PC-9 (cell line): ENCODE results near the gene USP49. TPM values are rescaled to one million over a fixed set of nuclear protein-coding genes. Genes with fewer than 3 reads are reported as not detected.

ENCODE experiments used
- BruUV-seq: library from RNA; stranded (reverse); fragments of 400-500 nt; replicated peaks from 2 replicates; lab custom pipeline; 2021; lab: Mats Ljungman, UMichigan
- CTCF ChIA-PET: fragments of 300-600 bp; sonication (Branson Sonifier 250); formaldehyde crosslinking; loops from one replicate; lab custom pipeline; 2022; ENCODE audit warnings: antibody characterized with exemption; lab: Charles Lee
- POLR2A ChIA-PET: fragments of 300-600 bp; sonication (Branson Sonifier 250); formaldehyde crosslinking; loops from one replicate; lab custom pipeline; 2022; ENCODE audit warnings: antibody characterized with exemption; ENCODE audit not compliant: unreplicated experiment; lab: Charles Lee
- DNase-seq, 2 experiments: peaks; one replicate each; pipeline versions ENCODE4 v3.0.0 to v3.0.0-alpha.2; 2015 to 2022; ENCODE audit warnings: mixed read lengths in 1 of 2
- H2AFZ ChIP-seq: fragments of 200-600 bp; sonication (generic); 2 replicates; pipeline ENCODE4 v1.8.1; 2017; ENCODE audit warnings: antibody characterized with exemption
- H3F3A ChIP-seq: fragments of 200-600 bp; sonication (generic); 2 replicates; pipeline ENCODE4 v1.8.1; 2017; ENCODE audit warnings: antibody characterized with exemption, mild to moderate bottlenecking, low read depth; ENCODE audit not compliant: insufficient read depth
- H3K27ac ChIP-seq: fragments of 200-600 bp; sonication (generic); 2 replicates; pipeline ENCODE4 v1.6.1; 2016; ENCODE audit warnings: mixed run types
- H3K27me3 ChIP-seq: fragments of 200-600 bp; sonication (generic); 2 replicates; pipeline ENCODE4 v1.6.1; 2016; ENCODE audit warnings: low read depth, mixed run types; ENCODE audit not compliant: insufficient read depth
- H3K36me3 ChIP-seq: fragments of 200-600 bp; sonication (generic); 2 replicates; pipeline ENCODE4 v1.6.1; 2016; ENCODE audit warnings: low read depth, mixed run types
- H3K4me1 ChIP-seq: fragments of 200-600 bp; sonication (generic); replicated peaks from 2 replicates; pipeline ENCODE4 v1.6.1; 2016; ENCODE audit warnings: mixed run types; ENCODE audit not compliant: insufficient read depth
- H3K4me2 ChIP-seq: fragments of 200-600 bp; sonication (generic); 2 replicates; pipeline ENCODE4 v1.6.1; 2017; ENCODE audit warnings: mixed run types
- H3K4me3 ChIP-seq: fragments of 200-600 bp; sonication (generic); 2 replicates; pipeline ENCODE4 v1.6.1; 2016; ENCODE audit warnings: mixed run types
- H3K79me2 ChIP-seq: fragments of 200-600 bp; sonication (generic); 2 replicates; pipeline ENCODE4 v1.6.1; 2017; ENCODE audit warnings: low read depth, mixed run types
- H3K9me2 ChIP-seq: fragments of 200-600 bp; sonication (generic); 2 replicates; pipeline ENCODE4 v1.8.1; 2017; ENCODE audit warnings: mild to moderate bottlenecking; ENCODE audit not compliant: insufficient read depth
- H3K9me3 ChIP-seq: fragments of 200-600 bp; sonication (generic); 2 replicates; pipeline ENCODE4 v1.8.1; 2016; ENCODE audit warnings: low read depth; ENCODE audit not compliant: insufficient read depth
- H4K20me1 ChIP-seq: fragments of 200-600 bp; sonication (generic); 2 replicates; pipeline ENCODE4 v1.8.1; 2017; ENCODE audit not compliant: insufficient read depth
- EZH2 ChIP-seq: fragments of 200-600 bp; sonication (generic); IDR thresholded peaks from 2 replicates; pipeline ENCODE4 v1.8.0; 2017; ENCODE audit warnings: antibody characterized with exemption, low read depth
- intact Hi-C: fragments of 100-400 bp; cut with micrococcal nuclease; formaldehyde crosslinking; loops from one replicate; pipeline ENCODE4 v1.10.0; 2022; ENCODE audit not compliant: unreplicated experiment
- total RNA-seq: library from RNA; stranded (reverse); gene quantifications from 2 replicates; pipeline ENCODE4 v1.2.3, GENCODE V29; 2021
- TF ChIP-seq, protein P1 (sequence below): fragments of 200-600 bp; sonication (generic); conservative IDR thresholded peaks from 2 replicates; pipeline ENCODE4 v1.6.1; 2017; ENCODE audit warnings: mixed run types, antibody characterized with exemption, mild to moderate bottlenecking, moderate library complexity

USP49 gene
- total RNA-seq, 1 experiment from 2014 or later = 10.9 TPM

DNA sequence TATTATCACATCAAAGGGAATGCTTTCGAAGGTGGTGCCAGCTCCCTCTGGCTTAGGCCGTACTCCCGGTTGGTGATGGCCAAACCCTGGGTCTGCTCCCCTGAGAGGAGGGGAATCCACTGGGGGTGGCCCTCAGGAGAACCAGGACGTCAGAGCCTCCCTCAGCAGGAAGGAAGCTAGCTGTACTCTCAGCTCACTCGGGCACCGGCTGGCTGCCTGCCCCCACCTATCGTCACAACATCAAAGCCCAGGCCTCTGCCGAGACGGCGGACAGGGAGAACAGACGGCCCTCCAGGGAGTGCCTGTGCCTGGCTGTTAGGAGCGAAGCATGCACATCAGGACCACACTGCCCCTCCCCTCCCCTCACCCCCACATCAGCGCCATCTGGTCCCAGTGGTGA is 138.8 kb downstream of the USP49 start:
- CTCF ChIA-PET = no interaction called here
- Histone ChIP-seq H3K9me3 (no peaks in the 10 kb centered on the region), H3K9me2 (no peaks in the 10 kb centered on the region), H3K4me2 (no peak overlapping the region), H4K20me1 (no peaks in the 10 kb centered on the region), H2AFZ (no peak overlapping the region), H3K4me3 (no peak overlapping the region), H3K4me1 (peaks cover 14% of the 10 kb centered on the region; the same call in 1 of the 2 replicates), H3K27ac (no peak overlapping the region), H3K27me3 (no peaks in the 10 kb centered on the region), H3F3A (0 out of 2 replicates have a peak, but pooled peaks cover 4% of the 10 kb centered on the region), H3K36me3 (no peaks in the 10 kb centered on the region), H3K79me2 (no peaks in the 10 kb centered on the region)
- intact Hi-C loops = no loop called here
- TF ChIP-seq EZH2 = no peak
- TF ChIP-seq, protein P1, sequence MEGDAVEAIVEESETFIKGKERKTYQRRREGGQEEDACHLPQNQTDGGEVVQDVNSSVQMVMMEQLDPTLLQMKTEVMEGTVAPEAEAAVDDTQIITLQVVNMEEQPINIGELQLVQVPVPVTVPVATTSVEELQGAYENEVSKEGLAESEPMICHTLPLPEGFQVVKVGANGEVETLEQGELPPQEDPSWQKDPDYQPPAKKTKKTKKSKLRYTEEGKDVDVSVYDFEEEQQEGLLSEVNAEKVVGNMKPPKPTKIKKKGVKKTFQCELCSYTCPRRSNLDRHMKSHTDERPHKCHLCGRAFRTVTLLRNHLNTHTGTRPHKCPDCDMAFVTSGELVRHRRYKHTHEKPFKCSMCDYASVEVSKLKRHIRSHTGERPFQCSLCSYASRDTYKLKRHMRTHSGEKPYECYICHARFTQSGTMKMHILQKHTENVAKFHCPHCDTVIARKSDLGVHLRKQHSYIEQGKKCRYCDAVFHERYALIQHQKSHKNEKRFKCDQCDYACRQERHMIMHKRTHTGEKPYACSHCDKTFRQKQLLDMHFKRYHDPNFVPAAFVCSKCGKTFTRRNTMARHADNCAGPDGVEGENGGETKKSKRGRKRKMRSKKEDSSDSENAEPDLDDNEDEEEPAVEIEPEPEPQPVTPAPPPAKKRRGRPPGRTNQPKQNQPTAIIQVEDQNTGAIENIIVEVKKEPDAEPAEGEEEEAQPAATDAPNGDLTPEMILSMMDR = no peak
- POLR2A ChIA-PET = interaction anchor here (0.5 kb wide), 1 partner anchor 22 kb away, joined by 6 read pairs; no protein-coding TSS in a partner anchor
- BruUV-seq = no TSS peak
- DNase-seq = no peak

DNA sequence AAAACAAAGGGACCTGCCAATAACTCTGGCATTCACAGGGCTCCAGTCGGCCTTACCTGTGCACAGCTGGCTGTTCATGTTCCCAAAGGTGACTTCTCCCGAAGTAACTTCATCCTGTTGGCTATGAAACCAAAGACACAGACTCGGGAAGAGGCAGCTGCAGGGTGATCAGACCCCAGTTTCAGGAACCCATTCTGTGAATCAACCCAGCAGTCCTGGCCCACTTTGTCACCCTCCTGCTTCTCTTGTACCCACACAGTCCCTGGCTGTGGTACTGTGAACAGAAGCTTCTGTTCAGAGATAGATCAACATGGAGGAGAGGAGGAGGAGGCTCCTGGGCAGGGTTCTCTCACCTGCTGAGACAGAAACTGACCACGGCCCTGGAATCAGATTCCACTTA is 139.3 kb downstream of the USP49 start:
- no peaks in the 10 kb centered on the region for H3K27me3 ChIP-seq
- BruUV-seq = no TSS peak
- no peaks in the 10 kb centered on the region for H3K9me3 ChIP-seq
- no peaks in the 10 kb centered on the region for H3K36me3 ChIP-seq
- 0 out of 2 replicates have a peak, but pooled peaks cover 4% of the 10 kb centered on the region for H3F3A ChIP-seq
- no peak overlapping the region for H3K27ac ChIP-seq
- H3K4me3 ChIP-seq = no peak overlapping the region
- DNase-seq = no peak
- ChIA-PET CTCF (no interaction called here), POLR2A (interaction anchor here (0.5 kb wide), 1 partner anchor 21 kb away, joined by 6 read pairs; no protein-coding TSS in a partner anchor)
- H3K9me2 ChIP-seq = no peaks in the 10 kb centered on the region
- H4K20me1 ChIP-seq = no peaks in the 10 kb centered on the region
- H3K79me2 ChIP-seq = no peaks in the 10 kb centered on the region
- peaks cover 14% of the 10 kb centered on the region; the same call in 1 of the 2 replicates for H3K4me1 ChIP-seq
- H3K4me2 ChIP-seq = no peak overlapping the region
- TF ChIP-seq, protein P1 = no peak
- TF ChIP-seq EZH2 = no peak
- intact Hi-C loops = no loop called here
- H2AFZ ChIP-seq = no peak overlapping the region

DNA sequence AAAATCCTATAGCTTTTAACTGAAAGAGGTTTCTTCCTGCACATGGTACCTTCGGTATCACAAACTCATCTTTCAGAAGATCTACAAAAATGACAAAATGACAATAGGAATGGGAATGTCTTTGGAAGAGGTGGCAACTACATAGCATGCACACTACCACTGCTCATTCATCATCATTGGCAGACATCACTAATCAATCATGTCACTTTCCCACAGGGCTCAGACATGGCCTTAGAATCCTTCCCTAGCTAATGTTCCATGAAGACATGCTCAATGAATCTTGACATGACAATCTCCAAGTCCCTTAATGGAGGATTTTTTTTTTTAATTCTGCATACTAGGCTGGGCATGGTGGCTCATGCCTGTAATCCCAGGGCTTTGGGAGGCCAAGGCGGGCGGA is 144.8 kb downstream of the USP49 start:
- Histone ChIP-seq H3K4me3 (no peak overlapping the region), H3K36me3 (no peaks in the 10 kb centered on the region), H3K27ac (no peak overlapping the region), H3K4me2 (no peak overlapping the region), H2AFZ (no peak overlapping the region), H3K4me1 (peaks cover 11% of the 10 kb centered on the region; the same call in 1 of the 2 replicates), H3F3A (peaks cover 4% of the 10 kb centered on the region; the same call in 1 of the 2 replicates), H3K27me3 (no peaks in the 10 kb centered on the region), H3K9me2 (no peaks in the 10 kb centered on the region), H4K20me1 (no peaks in the 10 kb centered on the region), H3K9me3 (no peaks in the 10 kb centered on the region), H3K79me2 (no peaks in the 10 kb centered on the region)
- no peak for DNase-seq
- intact Hi-C loops = no loop called here
- no TSS peak for BruUV-seq
- TF ChIP-seq, protein P1 = no peak
- TF ChIP-seq EZH2 = no peak
- POLR2A ChIA-PET = no interaction called here
- CTCF ChIA-PET = no interaction called here
